IPS-NIHi7 (cell line): ENCODE data around the gene SMAD1.
A peak's percentile ranks its signal among the peaks of the same experiment; 100 is the strongest.
"Not testable (repeated sequence)": the region's sequence is repeated elsewhere in the genome, so short reads cannot be mapped to it uniquely, and the experiment has no call there.

ENCODE experiments used
- DNase-seq: peaks from one replicate; pipeline ENCODE4 v3.0.0; 2012; ENCODE audit warnings: mixed read lengths; ENCODE audit errors: extremely low spot score

Gene SMAD1

GRCh38 chr4:145528601-145529000 lies 46.9 kb downstream of the SMAD1 start:
- DNase-seq, result no peak

GRCh38 chr4:145530189-145530588 lies 48.5 kb downstream of the SMAD1 start:
- no peak for DNase-seq

GRCh38 chr4:145530662-145531061 lies 49.0 kb downstream of the SMAD1 start:
- DNase-seq, result no peak

DNA sequence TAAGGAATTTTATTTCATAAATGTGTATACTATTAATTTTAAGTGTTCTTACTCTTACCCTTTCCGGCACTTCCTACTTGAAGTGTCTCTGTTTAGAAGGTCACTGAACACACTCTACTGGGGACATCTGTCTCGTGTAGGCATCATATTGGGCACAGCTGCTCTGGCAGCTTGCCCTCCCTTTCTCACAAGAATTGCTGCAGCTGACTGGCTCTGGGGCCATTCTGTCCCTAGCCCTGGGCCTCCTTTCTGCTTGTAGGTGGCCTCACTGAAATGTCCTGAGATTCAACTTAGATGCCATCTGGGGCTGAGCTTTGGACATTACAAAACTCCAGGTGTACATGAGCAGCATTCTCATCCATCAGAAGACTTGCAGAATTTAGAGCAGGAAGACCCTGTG lies 49.6 kb downstream of the SMAD1 start:
- DNase-seq, result no peak

GRCh38 chr4:145531859-145532258 lies 50.2 kb downstream of the SMAD1 start:
- DNase-seq, result no peak

GRCh38 chr4:145533001-145533400 lies 51.3 kb downstream of the SMAD1 start:
- no peak for DNase-seq

DNA sequence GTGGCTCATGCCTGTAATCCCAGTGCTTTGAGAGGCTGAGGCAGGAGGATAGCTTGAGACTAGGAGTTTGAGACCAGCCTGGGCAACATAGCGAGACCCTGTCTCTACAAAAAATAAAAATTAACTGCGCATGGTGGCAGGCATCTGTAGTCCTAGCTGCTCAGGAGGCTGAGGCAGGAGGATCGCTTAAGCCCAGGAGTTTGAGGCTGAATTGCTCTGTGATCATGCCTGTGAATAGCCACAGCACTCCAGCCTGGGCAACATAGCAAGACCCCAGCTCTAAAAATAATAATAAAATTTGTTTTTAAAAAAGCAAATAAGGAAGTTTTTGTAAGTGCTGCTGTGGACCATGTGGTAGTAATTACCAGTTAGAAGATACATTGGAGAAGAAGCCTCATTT lies 51.8 kb downstream of the SMAD1 start:
- not testable (repeated sequence) for DNase-seq

GRCh38 chr4:145533961-145534360 lies 52.3 kb downstream of the SMAD1 start:
- no peak for DNase-seq

GRCh38 chr4:145535202-145535601 lies 53.5 kb downstream of the SMAD1 start:
- no peak for DNase-seq

DNA sequence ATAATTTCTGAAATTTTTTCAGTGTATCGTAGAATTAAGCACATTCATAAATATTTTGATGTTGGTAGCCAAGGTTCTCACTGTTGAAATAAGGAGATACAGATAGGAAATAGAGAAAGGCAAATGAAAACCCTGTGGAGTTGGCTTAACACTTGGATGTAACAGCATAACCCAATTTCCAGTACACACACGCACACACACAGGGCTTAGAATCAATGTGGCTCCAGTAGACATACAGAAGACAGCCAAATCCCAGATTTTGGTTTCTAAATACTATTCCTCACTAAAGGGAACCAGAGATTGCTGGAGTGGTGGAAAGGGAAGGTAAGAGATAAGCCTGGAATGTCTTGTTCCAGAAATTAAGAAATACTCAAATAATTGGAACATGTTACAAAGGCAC lies 54.4 kb downstream of the SMAD1 start:
- no peak for DNase-seq

DNA sequence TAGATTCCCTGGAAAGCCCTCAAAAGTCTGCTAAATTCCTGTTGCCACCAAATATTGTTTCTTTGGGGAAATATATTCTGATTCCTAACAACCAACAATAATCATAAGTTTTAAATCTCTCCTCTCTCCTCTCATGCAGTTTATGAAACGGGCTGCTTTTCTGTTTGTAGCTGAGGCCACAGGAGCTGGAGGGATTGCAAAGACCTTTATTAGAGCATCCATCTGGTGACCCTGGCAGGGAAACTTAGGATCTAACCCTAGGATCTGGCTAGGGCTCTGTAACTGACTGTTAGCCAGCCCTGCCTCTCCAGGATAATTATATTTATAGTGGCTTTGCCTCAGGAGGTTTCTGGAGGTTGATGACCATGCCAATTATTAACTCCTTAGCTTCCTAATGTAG lies 56.9 kb downstream of the SMAD1 start:
- no peak for DNase-seq

DNA sequence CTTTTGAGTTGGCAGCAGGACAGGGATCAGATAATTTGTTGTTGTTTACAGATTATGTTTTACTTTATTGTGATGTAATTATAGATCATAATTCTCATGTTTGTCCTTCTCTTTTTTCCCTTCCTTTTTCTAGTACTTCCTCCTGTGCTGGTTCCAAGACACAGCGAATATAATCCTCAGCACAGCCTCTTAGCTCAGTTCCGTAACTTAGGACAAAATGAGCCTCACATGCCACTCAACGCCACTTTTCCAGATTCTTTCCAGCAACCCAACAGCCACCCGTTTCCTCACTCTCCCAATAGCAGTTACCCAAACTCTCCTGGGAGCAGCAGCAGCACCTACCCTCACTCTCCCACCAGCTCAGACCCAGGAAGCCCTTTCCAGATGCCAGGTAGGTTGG lies 58.0 kb downstream of the SMAD1 start:
- DNase-seq, result no peak

DNA sequence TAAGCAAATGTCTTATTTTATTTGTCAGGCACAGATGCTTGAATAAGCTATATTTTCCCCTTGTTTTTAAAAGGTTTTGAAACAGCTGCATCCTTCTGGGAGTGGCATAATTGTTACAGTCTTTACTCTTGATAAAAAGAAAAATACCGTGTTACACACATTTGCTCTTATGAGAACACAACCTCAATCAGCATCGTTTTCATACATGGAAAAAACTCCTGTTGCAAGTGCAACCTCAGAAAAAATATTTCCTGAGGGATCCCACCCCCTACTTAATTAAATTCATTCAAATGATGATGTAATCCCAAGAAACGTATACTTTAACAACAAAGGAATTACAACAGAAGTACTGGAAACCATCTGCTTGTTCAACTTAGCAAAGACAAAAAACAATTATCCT lies 58.6 kb downstream of the SMAD1 start:
- DNase-seq, result no peak

GRCh38 chr4:145541346-145541745 lies 59.7 kb downstream of the SMAD1 start:
- no peak for DNase-seq

DNA sequence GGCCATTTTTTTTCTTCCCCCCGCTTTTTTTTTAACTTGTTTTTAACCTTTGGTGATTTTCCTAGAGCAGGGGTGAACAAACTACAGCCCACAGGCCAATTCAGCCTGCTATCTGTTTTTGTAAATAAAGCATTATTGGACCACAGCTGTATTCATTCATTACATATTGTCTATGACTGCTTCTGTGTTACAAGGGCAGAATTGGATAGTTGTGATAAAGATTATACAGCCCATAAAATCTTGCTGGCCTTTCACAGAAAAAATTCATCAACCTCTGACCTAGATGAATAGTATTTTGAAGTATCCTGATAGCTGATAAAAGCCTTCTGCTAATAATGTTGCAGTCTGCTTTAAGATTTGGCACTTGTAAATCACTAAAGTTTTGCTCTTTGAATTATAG lies 63.4 kb downstream of the SMAD1 start:
- no peak for DNase-seq

- DNase-seq, result no peak
Measured at GRCh38 chr4:145545538-145546174, 64.0 kb downstream of the SMAD1 start.

DNA sequence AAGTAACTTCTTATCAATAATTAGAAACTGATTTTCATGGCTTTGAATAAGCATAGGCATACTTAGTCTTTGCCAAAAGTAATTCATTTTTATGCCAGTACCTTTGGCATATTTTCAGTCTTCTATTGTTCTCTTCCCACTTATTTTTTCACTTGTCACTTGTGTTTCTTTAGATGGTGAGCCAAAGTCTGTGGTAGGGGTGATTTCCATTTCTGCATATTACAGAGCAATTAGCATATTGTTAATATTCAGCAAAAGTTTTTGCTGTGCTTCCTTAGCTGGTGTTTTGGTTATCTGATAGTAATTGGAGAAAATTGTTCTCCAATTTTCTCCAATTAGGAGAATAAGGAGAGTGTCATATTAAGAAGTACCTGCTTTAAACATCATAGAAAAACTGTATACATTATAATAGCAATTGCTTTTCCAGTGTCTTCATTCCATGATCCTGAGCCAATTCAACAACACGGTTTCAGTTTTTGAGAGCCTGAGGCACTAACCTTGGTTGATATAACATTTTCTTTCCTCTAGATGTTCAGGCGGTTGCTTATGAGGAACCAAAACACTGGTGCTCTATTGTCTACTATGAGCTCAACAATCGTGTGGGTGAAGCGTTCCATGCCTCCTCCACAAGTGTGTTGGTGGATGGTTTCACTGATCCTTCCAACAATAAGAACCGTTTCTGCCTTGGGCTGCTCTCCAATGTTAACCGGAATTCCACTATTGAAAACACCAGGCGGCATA lies 64.7 kb downstream of the SMAD1 start:
- DNase-seq, result no peak

DNA sequence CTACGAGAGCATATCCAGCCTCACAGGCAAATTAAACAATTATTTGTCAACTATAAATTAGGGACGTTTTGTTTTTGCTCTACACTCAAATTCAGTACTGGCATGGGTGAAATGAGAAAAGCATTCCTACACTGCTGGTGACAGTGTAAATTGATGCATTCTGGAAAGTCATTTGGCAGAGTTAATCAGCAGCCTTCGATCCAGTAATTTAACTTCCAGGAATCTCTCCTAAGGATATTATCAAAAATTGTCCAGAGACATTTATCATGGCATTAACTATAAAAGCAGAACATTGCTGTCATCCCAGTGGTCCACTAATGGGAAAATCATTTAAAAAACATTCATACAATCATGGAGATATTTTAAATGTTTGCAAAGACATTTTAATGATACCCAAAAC lies 70.0 kb downstream of the SMAD1 start:
- no peak for DNase-seq

- no peak for DNase-seq
Measured at GRCh38 chr4:145552181-145552822, 70.6 kb downstream of the SMAD1 start.

DNA sequence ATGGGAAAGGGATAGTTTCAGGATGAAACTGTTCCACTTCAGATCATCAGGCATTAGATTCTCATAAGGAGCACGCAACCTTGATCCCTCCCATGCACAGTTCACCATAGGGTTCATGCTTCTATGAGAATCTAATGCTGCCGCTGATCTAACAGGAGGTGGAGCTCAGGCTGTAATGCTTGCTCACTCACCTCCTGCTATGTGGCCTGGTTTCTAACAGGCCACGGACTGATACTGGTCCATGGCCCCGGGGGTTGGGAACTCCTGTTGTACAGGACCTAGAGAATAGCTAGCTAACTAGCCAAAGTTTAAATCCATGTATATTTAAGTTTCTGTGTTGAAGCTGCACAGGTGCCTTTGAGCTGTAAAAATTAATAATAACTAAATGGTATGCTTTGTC lies 71.7 kb downstream of the SMAD1 start:
- DNase-seq, result no peak

DNA sequence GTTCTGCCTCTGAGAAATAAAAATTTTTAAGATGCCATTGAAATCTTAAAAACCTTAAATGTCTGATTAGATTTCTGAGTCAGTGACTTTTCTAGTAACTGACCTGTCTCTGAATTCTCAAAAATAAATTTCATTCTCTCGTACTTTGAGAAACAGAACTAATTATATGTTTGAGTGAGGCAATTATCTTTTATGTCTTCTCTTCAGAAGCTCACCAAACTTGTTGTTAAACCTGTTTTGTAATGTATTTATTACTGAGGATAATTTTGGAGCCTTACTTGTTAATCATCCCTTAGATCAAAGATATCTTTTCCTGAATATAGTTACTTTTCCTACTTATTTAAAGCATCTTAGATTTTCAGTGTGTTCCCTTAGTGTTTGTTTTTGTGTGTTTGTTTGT lies 73.0 kb downstream of the SMAD1 start:
- DNase-seq, result no peak

GRCh38 chr4:145557720-145558119 lies 76.1 kb downstream of the SMAD1 start:
- peak; percentile 82 for DNase-seq

DNA sequence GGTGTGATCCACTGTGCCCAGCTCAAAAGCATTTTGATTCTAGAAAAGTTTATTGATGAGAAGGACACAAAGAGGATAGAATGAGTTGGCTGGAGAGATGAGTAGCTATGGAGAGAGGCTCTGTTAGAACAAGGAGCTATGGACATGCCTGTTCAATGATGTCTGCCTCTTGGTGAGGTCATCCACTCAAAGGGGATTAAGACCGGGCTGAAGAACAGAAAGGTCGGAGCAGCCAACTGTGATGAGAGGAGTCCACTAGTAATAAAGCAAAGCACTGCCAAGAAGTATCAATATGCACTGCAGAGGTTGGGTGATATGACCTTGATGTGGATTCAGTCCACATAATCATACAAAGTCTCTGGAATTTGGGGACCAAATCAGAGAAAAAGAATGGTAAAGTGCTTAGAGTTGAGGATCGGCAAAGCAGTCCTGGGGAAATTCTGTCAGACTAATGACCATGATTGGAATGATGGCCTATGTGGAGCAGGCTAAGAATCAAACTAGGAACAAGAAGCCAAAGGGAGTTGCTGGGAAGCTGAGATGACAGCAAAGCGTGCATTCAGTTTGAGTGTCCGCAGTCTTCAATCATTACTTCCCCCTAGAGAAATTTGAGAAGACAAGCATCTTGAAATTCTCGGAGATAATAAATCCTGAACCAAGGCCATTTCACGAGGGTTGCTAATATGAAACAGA lies 81.8 kb downstream of the SMAD1 start:
- no peak for DNase-seq
